HFFc6 (cell line): Measurements from ENCODE around the gene DIPK1A. TPM values are rescaled to one million over a fixed set of nuclear protein-coding genes. Genes with fewer than 3 reads are reported as not detected.

ENCODE experiments used
- DNase-seq: peaks from one replicate; pipeline ENCODE4 v3.0.0-alpha.2; 2018
- H3K27ac Mint-ChIP-seq: 2 replicates; pipeline ENCODE4 v1.8.0; 2020; ENCODE audit warnings: mild to moderate bottlenecking, mixed read lengths
- H3K27me3 Mint-ChIP-seq: 2 replicates; pipeline ENCODE4 v1.8.0; 2021; ENCODE audit warnings: mild to moderate bottlenecking, moderate library complexity, mixed read lengths; ENCODE audit not compliant: insufficient read depth
- H3K36me3 Mint-ChIP-seq: 2 replicates; pipeline ENCODE4 v1.8.0; 2021; ENCODE audit warnings: low read depth, mixed read lengths
- H3K4me1 Mint-ChIP-seq: 2 replicates; pipeline ENCODE4 v1.8.0; 2020; ENCODE audit warnings: low read depth, mixed read lengths
- H3K4me3 Mint-ChIP-seq: 2 replicates; pipeline ENCODE4 v1.8.0; 2020; ENCODE audit warnings: mild to moderate bottlenecking, moderate library complexity, mixed read lengths
- H3K9me3 Mint-ChIP-seq: 2 replicates; pipeline ENCODE4 v1.8.0; 2020; ENCODE audit warnings: mild to moderate bottlenecking, mixed read lengths
- total RNA-seq, 6 experiments: library from RNA; stranded (reverse); fragmentation: NEBNext Ultra II Directional; extraction: Animal tissue kit (Norgen Biotek cat#: 25700); gene quantifications; 2 replicates in 1 of 6; 3 replicates in 5 of 6; pipeline ENCODE4 v1.2.3, GENCODE V29; 2021
- TF ChIP-seq, protein P1 (sequence below): fragments of 200-600 bp; sonication (generic); IDR thresholded peaks from 2 replicates; pipeline ENCODE4 v1.5.0; 2021; ENCODE audit warnings: antibody characterized with exemption, mild to moderate bottlenecking

DIPK1A gene
- total RNA-seq, 6 experiments from 2014 or later: 18.9 to 24.5 (median 21.9) TPM

DNA sequence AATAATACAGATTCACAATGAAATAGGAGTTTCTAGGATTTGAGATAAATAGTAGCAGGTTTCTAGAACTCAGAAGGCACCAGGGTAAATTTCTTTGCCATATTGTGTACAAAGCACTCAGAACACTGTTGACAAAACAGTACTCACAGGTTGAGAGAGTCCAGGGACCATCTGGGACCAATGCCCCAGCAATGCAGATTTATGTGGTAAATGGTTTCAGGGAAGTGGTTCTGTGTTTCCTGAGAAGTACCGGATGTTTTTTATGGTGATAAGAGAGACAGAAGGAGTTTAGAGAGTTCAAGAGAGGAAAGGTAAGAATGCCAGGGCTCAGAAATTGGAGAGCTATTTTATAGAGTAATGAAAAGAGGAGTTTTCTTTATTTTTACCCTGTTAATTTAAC lies 29.6 kb upstream of the DIPK1A start:
- no peaks in the 10 kb centered on the region for H3K36me3 Mint-ChIP-seq
- TF ChIP-seq, protein P1, sequence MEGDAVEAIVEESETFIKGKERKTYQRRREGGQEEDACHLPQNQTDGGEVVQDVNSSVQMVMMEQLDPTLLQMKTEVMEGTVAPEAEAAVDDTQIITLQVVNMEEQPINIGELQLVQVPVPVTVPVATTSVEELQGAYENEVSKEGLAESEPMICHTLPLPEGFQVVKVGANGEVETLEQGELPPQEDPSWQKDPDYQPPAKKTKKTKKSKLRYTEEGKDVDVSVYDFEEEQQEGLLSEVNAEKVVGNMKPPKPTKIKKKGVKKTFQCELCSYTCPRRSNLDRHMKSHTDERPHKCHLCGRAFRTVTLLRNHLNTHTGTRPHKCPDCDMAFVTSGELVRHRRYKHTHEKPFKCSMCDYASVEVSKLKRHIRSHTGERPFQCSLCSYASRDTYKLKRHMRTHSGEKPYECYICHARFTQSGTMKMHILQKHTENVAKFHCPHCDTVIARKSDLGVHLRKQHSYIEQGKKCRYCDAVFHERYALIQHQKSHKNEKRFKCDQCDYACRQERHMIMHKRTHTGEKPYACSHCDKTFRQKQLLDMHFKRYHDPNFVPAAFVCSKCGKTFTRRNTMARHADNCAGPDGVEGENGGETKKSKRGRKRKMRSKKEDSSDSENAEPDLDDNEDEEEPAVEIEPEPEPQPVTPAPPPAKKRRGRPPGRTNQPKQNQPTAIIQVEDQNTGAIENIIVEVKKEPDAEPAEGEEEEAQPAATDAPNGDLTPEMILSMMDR: no peak
- no peak overlapping the region for H3K4me3 Mint-ChIP-seq
- H3K27ac Mint-ChIP-seq: no peak overlapping the region
- no peak for DNase-seq
- no peaks in the 10 kb centered on the region for H3K9me3 Mint-ChIP-seq
- H3K4me1 Mint-ChIP-seq: peaks cover 21% of the 10 kb centered on the region
- peaks cover 2% of the 10 kb centered on the region; the same call in 1 of the 2 replicates for H3K27me3 Mint-ChIP-seq

DNA sequence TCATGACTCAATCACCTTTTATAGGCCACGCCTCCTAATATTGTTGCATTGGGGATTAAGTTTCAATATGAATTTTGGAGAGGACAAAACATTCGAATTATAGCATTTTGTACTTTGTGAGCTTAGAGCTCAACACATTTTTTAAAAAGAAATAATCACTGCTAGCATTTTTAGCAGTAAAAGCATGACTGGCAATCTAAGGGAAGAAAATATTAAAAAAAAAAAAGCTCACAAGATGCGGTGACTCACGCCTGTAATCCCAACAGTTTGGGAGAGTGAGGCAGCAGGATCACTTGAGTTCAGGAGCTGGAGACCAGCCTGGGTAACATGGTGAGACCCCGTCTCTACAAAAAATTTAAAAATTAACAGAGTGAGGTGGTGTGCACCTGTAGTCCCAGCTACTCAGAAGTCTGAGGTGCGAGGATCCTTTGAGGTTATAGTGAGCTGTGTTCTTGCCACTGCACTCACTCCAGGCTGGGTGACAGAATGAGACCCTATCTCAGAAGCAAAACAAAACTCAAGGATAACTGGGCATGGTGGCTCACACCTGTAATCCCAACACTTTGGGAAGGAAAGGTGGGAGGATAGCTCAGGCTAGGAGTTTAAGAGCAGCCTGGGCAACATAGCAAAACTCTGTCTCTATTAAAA lies 28.8 kb upstream of the DIPK1A start:
- Mint-ChIP-seq H3K36me3 (no peaks in the 10 kb centered on the region), H3K27me3 (no peaks in the 10 kb centered on the region), H3K9me3 (no peaks in the 10 kb centered on the region), H3K4me3 (no peak overlapping the region), H3K4me1 (peaks cover 21% of the 10 kb centered on the region), H3K27ac (no peak overlapping the region; the same call in 1 of the 2 replicates)
- TF ChIP-seq, protein P1: no peak
- DNase-seq: no peak

DNA sequence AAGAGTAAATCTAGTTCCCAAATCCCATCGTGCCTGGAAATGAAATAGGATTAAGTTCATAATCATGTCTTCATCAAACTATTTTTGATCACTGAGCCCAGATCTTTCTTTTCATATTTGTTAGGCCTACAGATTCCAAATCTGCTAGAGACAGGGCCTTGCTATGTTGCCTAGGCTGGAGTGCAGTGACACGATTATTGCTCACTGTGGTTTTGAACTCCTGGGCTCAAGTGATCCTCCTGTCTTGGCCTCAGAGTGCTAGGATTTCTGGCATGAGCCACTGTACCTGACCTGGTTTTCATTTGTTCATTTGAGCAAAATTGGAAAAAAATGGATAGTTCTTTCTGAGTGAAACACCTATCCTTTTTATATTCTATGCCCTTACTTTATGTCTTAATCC lies 28.0 kb upstream of the DIPK1A start:
- TF ChIP-seq, protein P1: no peak
- no peak overlapping the region for H3K27ac Mint-ChIP-seq
- H3K9me3 Mint-ChIP-seq: no peaks in the 10 kb centered on the region
- H3K36me3 Mint-ChIP-seq: no peaks in the 10 kb centered on the region
- H3K4me3 Mint-ChIP-seq: no peak overlapping the region
- peaks cover 6% of the 10 kb centered on the region for H3K27me3 Mint-ChIP-seq
- DNase-seq: no peak
- peaks cover 21% of the 10 kb centered on the region for H3K4me1 Mint-ChIP-seq

DNA sequence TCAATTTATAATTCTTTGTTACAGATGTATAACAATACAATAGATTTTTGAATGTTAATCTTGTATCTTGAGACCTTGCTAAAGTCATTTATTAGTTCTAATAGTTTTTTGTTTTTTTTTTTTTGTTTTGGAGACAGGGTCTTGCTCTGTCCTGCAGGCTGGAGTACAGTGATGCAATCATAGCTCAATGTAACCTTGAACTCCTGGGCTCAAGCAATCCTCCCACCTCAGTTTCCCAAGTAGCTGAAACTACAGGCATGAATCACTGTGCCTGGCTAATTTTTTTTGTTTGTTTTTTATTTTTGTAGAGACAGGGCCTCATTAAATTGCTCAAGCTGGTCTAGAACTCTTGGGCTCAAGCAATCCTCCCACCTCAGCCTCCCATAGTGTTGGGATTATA lies 26.2 kb upstream of the DIPK1A start:
- peaks cover 4% of the 10 kb centered on the region; the same call in 1 of the 2 replicates for H3K36me3 Mint-ChIP-seq
- peaks cover 16% of the 10 kb centered on the region for H3K27me3 Mint-ChIP-seq
- TF ChIP-seq, protein P1: no peak
- no peaks in the 10 kb centered on the region for H3K9me3 Mint-ChIP-seq
- DNase-seq: no peak
- H3K4me3 Mint-ChIP-seq: no peak overlapping the region
- H3K4me1 Mint-ChIP-seq: peaks cover 21% of the 10 kb centered on the region
- H3K27ac Mint-ChIP-seq: no peak overlapping the region

DNA sequence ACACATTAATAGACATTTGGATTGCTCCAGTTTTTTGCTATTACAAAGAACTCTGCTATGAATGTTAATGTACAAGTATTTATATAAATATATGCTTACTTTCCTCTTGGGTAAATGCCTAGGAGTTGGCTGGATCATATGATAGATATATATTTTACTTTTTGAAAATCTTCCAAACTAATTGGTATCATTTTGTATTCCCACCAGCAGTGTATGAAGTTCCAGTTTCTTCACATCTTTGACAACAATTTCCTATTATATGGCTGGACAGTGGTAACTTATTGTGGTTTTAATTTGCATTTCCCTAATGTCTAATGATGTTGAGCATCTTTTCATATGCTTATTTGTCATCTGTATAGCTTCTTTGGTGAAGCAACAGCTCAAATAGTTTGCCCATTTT lies 23.8 kb upstream of the DIPK1A start:
- Mint-ChIP-seq H3K27me3 (peaks cover 16% of the 10 kb centered on the region), H3K36me3 (peaks cover 4% of the 10 kb centered on the region; the same call in 1 of the 2 replicates), H3K4me3 (no peak overlapping the region), H3K9me3 (no peaks in the 10 kb centered on the region), H3K27ac (no peak overlapping the region), H3K4me1 (peaks cover 13% of the 10 kb centered on the region)
- no peak for DNase-seq
- TF ChIP-seq, protein P1: no peak
